Transverse colon (tissue), 4 donors: ENCODE data around the gene CMTM7. TPM values are rescaled to one million over a fixed set of nuclear protein-coding genes. Genes with fewer than 3 reads are reported as not detected.

Source experiments
- DNase-seq: peaks from one replicate; pipeline ENCODE4 v3.0.0-alpha.2; 2019
- H3K27ac ChIP-seq, 4 donors: fragments of 200-600 bp; sonication (generic); 2 replicates each; pipeline ENCODE4 v1.5.1; 2016 to 2018; ENCODE audit warnings: inconsistent platforms in 4 of 4
- H3K27me3 ChIP-seq: fragments of 200-600 bp; sonication (generic); 2 replicates; pipeline ENCODE4 v1.5.1; 2017; ENCODE audit warnings: inconsistent platforms
- H3K36me3 ChIP-seq, 4 donors: fragments of 200-600 bp; sonication (generic); 2 replicates each; pipeline ENCODE4 v1.5.1; 2017 to 2019; ENCODE audit warnings: inconsistent platforms in 4 of 4
- H3K4me1 ChIP-seq, 4 donors: fragments of 200-600 bp; sonication (generic); 2 replicates each; pipeline ENCODE4 v1.5.1; 2017 to 2020; ENCODE audit warnings: inconsistent platforms in 4 of 4
- H3K4me3 ChIP-seq, 4 donors: fragments of 200-600 bp; sonication (generic); 1 replicate in 1 of 4; 2 replicates in 3 of 4; pipeline versions ENCODE4 v1.5.1 to v1.6.1; 2017 to 2019; ENCODE audit warnings: inconsistent platforms in 4 of 4
- H3K9me3 ChIP-seq, 2 donors: fragments of 200-600 bp; sonication (generic); 2 replicates each; pipeline ENCODE4 v1.5.1; 2017 to 2019; ENCODE audit warnings: inconsistent platforms in 2 of 2
- CTCF ChIP-seq, 5 experiments: fragments of 200-600 bp in 3 of 5; fragments of 450-650 bp in 2 of 5; sonication (generic) in 3 of 5; IDR thresholded peaks; 1 replicate in 2 of 5; 2 replicates in 3 of 5; pipeline ENCODE4 v1.5.1; 2016 to 2017; ENCODE audit warnings: antibody characterized with exemption in 5 of 5, inconsistent platforms in 3 of 5, mild to moderate bottlenecking in 2 of 5, moderate library complexity in 1 of 5
- EP300 ChIP-seq: sonication (generic); formaldehyde crosslinking; IDR thresholded peaks from one replicate; pipeline ENCODE4 v1.6.1; 2017; ENCODE audit warnings: antibody characterized with exemption, low read depth
- POLR2A ChIP-seq: fragments of 450-650 bp; IDR thresholded peaks from one replicate; pipeline ENCODE4 v1.6.1; 2016; ENCODE audit warnings: antibody characterized with exemption, mild to moderate bottlenecking, moderate library complexity
- POLR2AphosphoS5 ChIP-seq, 3 donors: sonication (generic); formaldehyde crosslinking; IDR thresholded peaks; one replicate each; pipeline ENCODE4 v1.6.1; 2016; ENCODE audit warnings: antibody characterized with exemption in 3 of 3
- WGBS, 2 donors: methylation state at CpG; one replicate each; pipeline ENCODE4 v1.1.5; 2018; ENCODE audit warnings: low coverage in 1 of 2; 5-methylcytosine and 5-hydroxymethylcytosine counted together
- in situ Hi-C, 4 donors: fragments of 200-750 bp; cut with MboI; loops; one replicate each; pipeline versions ENCODE4 v1.15.0 to v1.15.1; 2017; ENCODE audit warnings: low sequenced_read_pairs in 3 of 4, low pct_ligation_motif_present in 1 of 4, low pct_unique_long_range_greater_than_20kb in 1 of 4
- intact Hi-C: fragments of 100-400 bp; cut with DNase I; formaldehyde crosslinking; loops from one replicate; pipeline ENCODE4 v1.15.1; 2023; ENCODE audit warnings: low total_unique reads
- total RNA-seq, 4 donors: library from RNA; depleted of rRNA; stranded (reverse); fragments of >200 nt; gene quantifications; one replicate each; pipeline ENCODE4 v1.1.0, GENCODE V29; 2016

Gene CMTM7
- total RNA-seq, 4 donors from 2014 or later: 3.4 to 16.0 (median 7.1) TPM

GRCh38 chr3:32404714-32405113, 13.1 kb downstream of the CMTM7 start:
- WGBS, 2 donors: 57% methylated on average over 1 of the region's 1 CpG; no CpG with 5 or more reads in 1 of the 2 donors
- in situ Hi-C loops: no loop called here
- H3K36me3 ChIP-seq: no peaks in the 10 kb centered on the region
- H3K4me1 ChIP-seq: peaks cover 9 to 36% (median 19%) of the 10 kb centered on the region in 4 donors
- H3K4me3 ChIP-seq: no peak overlapping the region
- intact Hi-C loops: no loop called here
- no peak for DNase-seq
- no peaks in the 10 kb centered on the region for H3K27me3 ChIP-seq
- H3K9me3 ChIP-seq: no peaks in the 10 kb centered on the region
- H3K27ac ChIP-seq: peak overlapping the region in 1 of 4 donors; percentile 41
- TF ChIP-seq POLR2A (no peak), CTCF (IDR thresholded peaks at IDR 0.05) (no peak), POLR2AphosphoS5 (IDR thresholded peaks at IDR 0.05) (no peak), EP300 (no peak)

- TF ChIP-seq EP300: no peak
- no peak for TF ChIP-seq CTCF (IDR thresholded peaks at IDR 0.05)
- no peak for TF ChIP-seq POLR2A
- TF ChIP-seq POLR2AphosphoS5 (IDR thresholded peaks at IDR 0.05): no peak
- H3K27me3 ChIP-seq: no peaks in the 10 kb centered on the region
- peaks cover 9 to 36% (median 19%) of the 10 kb centered on the region in 4 donors for H3K4me1 ChIP-seq
- in situ Hi-C loops (no loop called here), intact Hi-C loops (no loop called here)
- H3K9me3 ChIP-seq: no peaks in the 10 kb centered on the region
- 51% methylated on average over 2 of the region's 2 CpGs; no CpG with 5 or more reads in 1 of the 2 donors for WGBS, 2 donors
- H3K4me3 ChIP-seq: no peak overlapping the region
- H3K27ac ChIP-seq: peak overlapping the region in 2 of 4 donors; percentile 22 to 41
- H3K36me3 ChIP-seq: no peaks in the 10 kb centered on the region
- no peak for DNase-seq
These were observed 13.5 kb downstream of the CMTM7 start for GRCh38 chr3:32405155-32405554.

- no peak for DNase-seq
- H3K9me3 ChIP-seq: no peaks in the 10 kb centered on the region
- peaks cover 9 to 34% (median 19%) of the 10 kb centered on the region in 4 donors for H3K4me1 ChIP-seq
- peak overlapping the region in 3 of 4 donors; percentile 22 to 41 (median 27) for H3K27ac ChIP-seq
- intact Hi-C loops: no loop called here
- no peak overlapping the region for H3K4me3 ChIP-seq
- in situ Hi-C loops: no loop called here
- WGBS, 2 donors: 41 to 47% methylated on average over 6 to 7 of the region's 7 CpGs
- TF ChIP-seq POLR2A: no peak
- TF ChIP-seq CTCF (IDR thresholded peaks at IDR 0.05): peak in 2 of 5 experiments; percentile 17 to 21
- no peak for TF ChIP-seq EP300
- H3K36me3 ChIP-seq: no peaks in the 10 kb centered on the region
- no peaks in the 10 kb centered on the region for H3K27me3 ChIP-seq
These were observed 14.2 kb downstream of the CMTM7 start for GRCh38 chr3:32405711-32406323.

GRCh38 chr3:32406486-32407408, 15.1 kb downstream of the CMTM7 start:
- no peak for DNase-seq
- H3K27me3 ChIP-seq: no peaks in the 10 kb centered on the region
- in situ Hi-C loops: no loop called here
- H3K4me3 ChIP-seq: no peak overlapping the region
- intact Hi-C loops: no loop called here
- peaks cover 3 to 27% (median 11%) of the 10 kb centered on the region in 4 donors for H3K4me1 ChIP-seq
- 76 to 79% methylated on average over 6 to 7 of the region's 7 CpGs for WGBS, 2 donors
- H3K27ac ChIP-seq: peak overlapping the region; percentile 9 to 53 (median 38)
- H3K36me3 ChIP-seq: no peaks in the 10 kb centered on the region
- no peak for TF ChIP-seq POLR2A
- no peaks in the 10 kb centered on the region for H3K9me3 ChIP-seq
